ENCODE data around the gene NEDD4L.
"Not testable (repeated sequence)": the region's sequence is repeated elsewhere in the genome, so short reads cannot be mapped to it uniquely, and the experiment has no call there.

The NEDD4L gene

DNA sequence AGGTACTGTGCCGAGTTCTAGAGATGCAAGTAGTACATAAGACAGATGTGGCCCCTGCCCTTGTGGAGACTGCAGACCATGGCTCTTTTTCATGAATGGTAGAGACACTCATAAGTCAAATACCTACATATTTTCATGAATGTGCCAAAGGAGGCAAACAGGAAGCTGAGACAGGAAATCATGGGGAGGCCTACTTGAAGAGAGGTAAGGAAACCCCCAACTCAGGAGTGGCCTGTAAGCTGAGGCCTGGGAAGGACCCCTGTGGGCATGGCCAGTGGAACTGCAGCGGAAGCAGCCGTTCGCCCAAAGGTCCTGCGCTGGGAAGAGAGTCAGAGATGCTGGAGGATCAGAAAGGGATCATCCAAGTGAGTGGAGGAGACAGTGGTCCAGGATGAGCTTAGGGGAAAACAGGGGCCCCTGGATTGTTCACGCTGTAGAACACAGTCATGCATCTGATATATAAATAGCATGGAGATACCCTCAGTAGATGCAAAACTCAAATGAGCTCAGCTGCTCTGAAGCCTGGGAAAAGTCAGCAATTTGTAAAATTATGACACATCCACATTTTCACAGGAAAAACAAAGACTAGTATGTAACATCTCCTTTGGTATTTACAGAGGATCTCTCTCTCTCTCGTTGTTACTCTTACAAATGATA lies 228.9 kb downstream of the NEDD4L start:
- no peak overlapping the region for H3K27ac ChIP-seq (ENCODE audit: low read depth, low read length)
- H3K79me2 ChIP-seq (ENCODE audit: control insufficient read depth, insufficient read depth, low read length, unreplicated experiment) = no peaks in the 10 kb centered on the region
- no peak overlapping the region for H2AFZ ChIP-seq (ENCODE audit: low read length, unreplicated experiment)
- no peaks in the 10 kb centered on the region for H3K36me3 ChIP-seq (ENCODE audit: insufficient read depth, low read length)
- H3K27me3 ChIP-seq (ENCODE audit: insufficient read depth, low read length) = no peaks in the 10 kb centered on the region
- peaks cover 12% of the 10 kb centered on the region for H3K4me1 ChIP-seq (ENCODE audit: control insufficient read depth, insufficient read depth, low read length, unreplicated experiment)
- no peak overlapping the region for H3K4me3 ChIP-seq (ENCODE audit: low read depth, low read length)

DNA sequence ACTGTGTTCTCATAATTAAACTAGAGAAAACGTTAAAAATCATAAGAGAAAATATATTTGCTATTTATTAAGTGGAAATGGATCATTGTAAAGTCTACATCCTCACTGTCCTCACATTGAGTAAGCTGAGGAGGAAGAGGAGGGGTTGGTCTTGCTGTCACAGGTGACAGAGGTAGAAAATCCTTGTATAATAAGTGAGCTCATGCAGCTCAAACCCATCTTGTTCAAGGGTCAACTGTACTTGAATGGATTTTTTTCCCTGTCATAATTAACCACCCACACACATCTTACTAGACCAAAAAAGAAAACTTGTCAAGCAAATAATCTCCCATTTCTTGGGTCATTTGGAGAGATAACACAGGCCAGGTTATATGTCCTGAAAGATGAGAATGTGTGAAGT lies 231.2 kb downstream of the NEDD4L start:
- Histone ChIP-seq H2AFZ (ENCODE audit: low read length, unreplicated experiment) (no peak overlapping the region), H3K36me3 (ENCODE audit: insufficient read depth, low read length) (no peaks in the 10 kb centered on the region), H3K79me2 (ENCODE audit: control insufficient read depth, insufficient read depth, low read length, unreplicated experiment) (no peaks in the 10 kb centered on the region), H3K4me3 (ENCODE audit: low read depth, low read length) (no peak overlapping the region), H3K27me3 (ENCODE audit: insufficient read depth, low read length) (no peaks in the 10 kb centered on the region), H3K27ac (ENCODE audit: low read depth, low read length) (no peak overlapping the region), H3K4me1 (ENCODE audit: control insufficient read depth, insufficient read depth, low read length, unreplicated experiment) (no peaks in the 10 kb centered on the region)

DNA sequence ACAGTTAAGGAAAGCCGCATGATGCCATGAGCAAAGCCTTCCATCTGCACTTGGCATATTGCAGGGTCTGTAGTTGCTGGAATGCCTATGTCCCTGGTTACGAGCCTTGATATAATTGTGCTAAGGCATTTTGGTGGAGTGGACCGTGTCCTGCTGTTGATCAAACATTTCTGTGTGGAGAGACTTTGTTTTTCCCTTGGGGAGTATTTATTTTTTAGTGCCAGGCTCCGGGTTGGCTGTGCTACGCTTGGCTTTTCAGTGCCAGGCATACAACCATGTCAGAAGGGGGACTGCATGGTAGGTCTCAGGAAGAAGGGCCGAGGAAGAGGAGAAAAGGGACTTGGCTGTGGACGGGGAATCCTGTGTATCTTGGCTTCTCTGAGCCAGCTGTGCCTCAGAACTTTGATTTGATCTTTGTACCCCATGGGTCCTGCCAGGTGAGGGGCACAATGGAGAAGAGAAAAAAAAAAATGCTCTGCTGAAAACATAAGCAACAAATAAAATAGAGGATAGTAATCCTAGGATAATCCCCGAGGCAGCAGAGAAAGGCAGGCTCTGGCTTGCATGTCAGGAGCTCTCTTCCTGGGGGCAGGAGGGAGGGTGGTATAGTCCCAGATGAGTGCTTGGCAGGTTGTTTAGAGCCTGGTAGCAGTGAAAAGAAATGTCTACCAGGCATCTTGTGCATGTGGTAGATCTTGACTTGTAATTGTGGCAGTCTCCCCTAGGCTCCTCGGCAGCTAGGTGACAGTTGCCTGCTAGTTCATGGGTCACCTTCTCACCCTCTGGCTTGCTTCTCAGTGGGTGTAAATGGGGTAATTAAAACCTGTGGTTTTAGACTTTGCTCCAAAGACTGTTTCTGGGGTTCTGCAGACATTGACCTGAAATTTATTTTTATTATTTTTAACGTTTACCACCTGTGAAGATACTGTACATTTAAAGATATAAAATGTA lies 233.0 kb downstream of the NEDD4L start:
- Histone ChIP-seq H2AFZ (ENCODE audit: low read length, unreplicated experiment) (no peak overlapping the region), H3K36me3 (ENCODE audit: insufficient read depth, low read length) (no peaks in the 10 kb centered on the region), H3K27me3 (ENCODE audit: insufficient read depth, low read length) (no peaks in the 10 kb centered on the region), H3K4me3 (ENCODE audit: low read depth, low read length) (no peak overlapping the region), H3K4me1 (ENCODE audit: control insufficient read depth, insufficient read depth, low read length, unreplicated experiment) (no peaks in the 10 kb centered on the region), H3K79me2 (ENCODE audit: control insufficient read depth, insufficient read depth, low read length, unreplicated experiment) (no peaks in the 10 kb centered on the region), H3K27ac (ENCODE audit: low read depth, low read length) (no peak overlapping the region)

DNA sequence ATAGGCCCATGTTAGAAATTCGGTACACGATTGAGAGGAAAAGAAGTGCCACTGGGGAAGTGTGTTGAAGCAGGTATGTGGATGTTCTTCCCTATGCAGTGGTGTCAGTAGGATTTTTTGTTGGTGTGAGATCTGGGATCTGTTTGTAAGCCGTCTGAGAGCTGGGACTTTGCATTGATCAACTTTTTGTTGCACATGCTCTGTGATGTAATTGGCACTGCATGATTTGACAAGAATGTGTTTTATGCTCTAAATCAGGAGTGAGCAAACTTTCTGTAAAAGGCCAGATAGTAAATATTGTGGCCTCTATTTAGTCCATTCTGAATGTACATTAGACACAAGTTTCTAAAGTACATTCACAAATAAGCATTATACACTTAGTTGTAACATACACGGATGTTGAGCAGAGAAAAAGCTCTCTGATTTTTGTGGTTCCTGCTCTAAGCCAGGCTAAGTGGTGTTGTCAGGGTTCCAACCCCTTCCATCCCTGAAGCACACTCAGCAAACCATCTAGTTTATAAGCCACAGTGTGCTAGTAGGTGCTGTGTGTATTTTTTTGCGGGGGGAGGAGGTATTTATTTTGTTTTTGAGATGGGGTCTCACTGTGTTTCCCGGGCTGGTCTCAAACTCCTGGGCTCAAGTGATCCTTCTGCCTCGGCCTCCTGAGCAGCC lies 235.6 kb downstream of the NEDD4L start:
- Histone ChIP-seq H3K27me3 (ENCODE audit: insufficient read depth, low read length) (no peaks in the 10 kb centered on the region), H3K79me2 (ENCODE audit: control insufficient read depth, insufficient read depth, low read length, unreplicated experiment) (no peaks in the 10 kb centered on the region), H3K4me3 (ENCODE audit: low read depth, low read length) (no peak overlapping the region), H2AFZ (ENCODE audit: low read length, unreplicated experiment) (no peak overlapping the region), H3K27ac (ENCODE audit: low read depth, low read length) (no peak overlapping the region), H3K4me1 (ENCODE audit: control insufficient read depth, insufficient read depth, low read length, unreplicated experiment) (no peaks in the 10 kb centered on the region), H3K36me3 (ENCODE audit: insufficient read depth, low read length) (no peaks in the 10 kb centered on the region)

DNA sequence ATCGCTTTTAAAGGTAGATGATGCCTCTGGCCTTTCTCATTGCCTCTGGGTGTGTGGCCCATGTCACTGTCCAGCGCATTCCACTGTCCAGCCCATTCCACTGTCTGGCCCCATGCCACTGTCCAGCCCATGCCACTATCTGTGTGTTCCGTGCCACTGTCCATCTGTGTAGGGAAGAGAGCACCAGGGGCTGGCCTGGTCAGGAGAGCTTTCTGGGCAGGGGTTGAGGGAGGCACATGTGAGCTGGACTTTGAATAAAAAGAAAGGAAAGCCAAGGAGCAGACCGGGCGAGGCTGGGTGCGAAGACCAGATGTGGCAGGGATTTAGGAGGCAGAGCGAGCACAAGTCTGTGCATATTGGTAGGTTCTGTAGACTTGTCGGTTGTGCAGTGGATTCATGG lies 236.2 kb downstream of the NEDD4L start:
- Histone ChIP-seq H3K27ac (ENCODE audit: low read depth, low read length) (no peak overlapping the region), H3K79me2 (ENCODE audit: control insufficient read depth, insufficient read depth, low read length, unreplicated experiment) (no peaks in the 10 kb centered on the region), H3K4me1 (ENCODE audit: control insufficient read depth, insufficient read depth, low read length, unreplicated experiment) (no peaks in the 10 kb centered on the region), H3K36me3 (ENCODE audit: insufficient read depth, low read length) (no peaks in the 10 kb centered on the region), H3K4me3 (ENCODE audit: low read depth, low read length) (no peak overlapping the region), H3K27me3 (ENCODE audit: insufficient read depth, low read length) (no peaks in the 10 kb centered on the region), H2AFZ (ENCODE audit: low read length, unreplicated experiment) (no peak overlapping the region)

DNA sequence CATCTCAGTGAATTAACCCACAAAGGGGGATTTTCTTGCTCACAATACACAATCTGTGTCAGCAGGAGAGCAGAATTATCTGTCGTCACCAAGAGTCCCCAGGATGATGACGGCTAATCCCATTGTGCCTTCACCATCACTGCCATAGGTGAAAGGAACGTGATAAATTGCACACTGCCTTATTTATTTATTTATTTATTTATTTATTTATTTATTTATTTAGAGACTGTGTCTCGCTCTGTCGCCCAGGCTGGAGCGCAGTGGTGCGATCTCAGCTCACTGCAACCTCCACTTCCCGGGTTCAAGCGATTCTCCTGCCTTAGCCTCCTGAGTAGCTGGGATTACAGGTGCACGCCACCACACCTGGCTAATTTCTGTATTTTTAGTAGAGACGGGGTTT lies 238.8 kb downstream of the NEDD4L start:
- not testable (repeated sequence) for H2AFZ ChIP-seq (ENCODE audit: low read length, unreplicated experiment); H3K4me1 ChIP-seq (ENCODE audit: control insufficient read depth, insufficient read depth, low read length, unreplicated experiment); H3K27ac ChIP-seq (ENCODE audit: low read depth, low read length); H3K27me3 ChIP-seq (ENCODE audit: insufficient read depth, low read length); H3K79me2 ChIP-seq (ENCODE audit: control insufficient read depth, insufficient read depth, low read length, unreplicated experiment); H3K36me3 ChIP-seq (ENCODE audit: insufficient read depth, low read length); H3K4me3 ChIP-seq (ENCODE audit: low read depth, low read length)

DNA sequence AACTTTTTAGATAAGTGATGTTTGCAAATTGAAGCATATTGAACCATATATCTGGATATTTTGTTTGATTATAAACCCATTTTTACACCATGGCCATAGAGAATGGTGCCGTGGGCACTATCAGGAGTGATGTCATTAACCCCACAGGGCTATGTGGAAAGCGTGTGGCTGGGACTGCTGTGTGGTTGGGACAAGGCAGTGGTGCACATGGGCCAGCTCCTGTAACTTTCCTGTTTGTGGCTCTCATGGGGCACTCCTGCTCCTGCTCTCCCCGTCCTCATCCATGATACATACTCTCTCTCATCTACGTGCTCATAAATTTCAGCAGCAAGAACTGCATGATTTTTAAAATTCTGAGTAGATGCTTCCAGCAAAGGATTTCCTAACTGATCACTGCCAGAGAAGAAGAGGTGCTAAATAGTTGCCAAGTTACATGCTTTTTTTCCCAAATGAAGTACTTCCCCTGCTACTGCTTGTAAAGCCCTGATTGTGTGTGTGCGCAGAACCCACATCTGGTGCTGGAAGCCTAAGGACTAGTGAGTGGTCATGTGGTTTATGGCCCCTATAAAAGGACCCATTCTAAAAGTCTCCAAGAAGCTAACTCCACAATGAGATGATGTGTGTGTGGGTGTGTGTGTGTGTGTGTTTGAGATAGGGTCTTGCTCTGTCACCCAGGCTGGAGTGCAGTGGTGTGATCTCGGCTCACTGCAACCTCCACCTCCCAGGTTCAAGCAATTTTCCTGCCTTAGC lies 240.8 kb downstream of the NEDD4L start:
- Histone ChIP-seq H3K27ac (ENCODE audit: low read depth, low read length) (no peak overlapping the region), H3K36me3 (ENCODE audit: insufficient read depth, low read length) (no peaks in the 10 kb centered on the region), H2AFZ (ENCODE audit: low read length, unreplicated experiment) (no peak overlapping the region), H3K4me1 (ENCODE audit: control insufficient read depth, insufficient read depth, low read length, unreplicated experiment) (peaks cover 29% of the 10 kb centered on the region), H3K4me3 (ENCODE audit: low read depth, low read length) (no peak overlapping the region), H3K27me3 (ENCODE audit: insufficient read depth, low read length) (no peaks in the 10 kb centered on the region), H3K79me2 (ENCODE audit: control insufficient read depth, insufficient read depth, low read length, unreplicated experiment) (no peaks in the 10 kb centered on the region)

DNA sequence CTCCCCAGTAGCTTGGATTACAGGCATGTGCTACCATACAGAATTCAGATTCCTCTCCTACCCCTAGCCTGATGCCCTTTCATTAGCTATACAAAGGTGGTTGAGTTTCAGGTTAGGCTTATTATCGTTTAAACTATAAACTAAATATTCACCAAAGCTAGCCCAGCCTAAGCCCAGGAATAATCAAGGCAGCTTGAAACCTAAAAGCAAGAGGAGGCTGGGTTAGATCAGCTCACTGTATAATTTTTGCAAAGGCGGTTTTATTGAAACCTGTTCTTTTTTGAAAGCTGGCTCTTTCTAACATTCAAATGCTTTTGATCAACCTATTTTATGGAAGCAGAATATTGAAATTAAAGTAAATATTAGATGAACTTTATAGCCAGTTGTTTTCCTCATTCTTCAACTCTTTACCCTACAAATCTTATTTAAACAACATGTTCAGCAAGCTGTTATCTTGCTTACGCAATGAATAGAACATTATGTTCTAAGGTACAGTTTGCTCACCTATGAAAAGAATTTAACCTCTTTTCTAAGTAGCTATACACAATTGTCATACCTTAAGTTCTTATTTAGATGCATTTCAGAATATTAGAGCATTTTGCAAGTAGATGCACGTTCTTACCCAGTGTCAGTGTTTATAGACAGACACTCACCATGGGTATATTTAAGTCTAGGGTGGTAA lies 241.6 kb downstream of the NEDD4L start:
- peaks cover 37% of the 10 kb centered on the region for H3K4me1 ChIP-seq (ENCODE audit: control insufficient read depth, insufficient read depth, low read length, unreplicated experiment)
- no peak overlapping the region for H2AFZ ChIP-seq (ENCODE audit: low read length, unreplicated experiment)
- H3K36me3 ChIP-seq (ENCODE audit: insufficient read depth, low read length) = no peaks in the 10 kb centered on the region
- H3K27me3 ChIP-seq (ENCODE audit: insufficient read depth, low read length) = no peaks in the 10 kb centered on the region
- H3K79me2 ChIP-seq (ENCODE audit: control insufficient read depth, insufficient read depth, low read length, unreplicated experiment) = no peaks in the 10 kb centered on the region
- no peak overlapping the region for H3K27ac ChIP-seq (ENCODE audit: low read depth, low read length)
- no peak overlapping the region for H3K4me3 ChIP-seq (ENCODE audit: low read depth, low read length)

DNA sequence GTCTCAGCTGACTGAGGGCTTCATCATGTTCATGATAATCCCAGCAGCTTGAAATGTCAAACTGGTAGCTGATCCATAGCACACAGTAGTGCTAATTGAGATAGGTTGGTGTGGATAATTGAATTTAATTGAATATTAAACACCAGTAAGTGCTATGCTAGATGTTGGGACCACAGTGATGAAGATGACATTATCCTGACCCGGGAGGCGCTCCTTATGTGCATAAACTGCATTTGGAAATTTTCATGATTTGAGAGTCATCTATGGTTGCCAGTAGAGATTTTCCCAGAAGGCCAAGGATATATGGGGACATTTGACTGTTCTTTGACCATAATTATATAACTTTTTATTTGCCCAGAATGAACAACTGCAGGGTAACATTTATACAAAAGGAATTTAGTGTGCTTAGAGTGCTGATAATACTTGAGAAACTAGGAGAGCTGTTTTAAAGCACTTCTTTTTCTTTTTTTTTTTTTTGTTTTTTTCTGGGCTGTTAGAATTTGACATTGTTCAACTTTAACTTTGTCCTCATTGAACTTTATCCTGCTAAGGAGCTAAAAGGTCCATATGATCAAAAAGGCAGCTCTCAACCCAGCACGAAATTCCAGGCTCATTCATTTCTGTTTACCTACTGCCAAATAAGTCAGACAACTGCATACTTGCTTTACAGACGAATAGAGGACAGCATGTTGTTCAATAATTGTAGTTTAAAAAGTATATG lies 242.8 kb downstream of the NEDD4L start:
- Histone ChIP-seq H3K27ac (ENCODE audit: low read depth, low read length) (no peak overlapping the region), H3K79me2 (ENCODE audit: control insufficient read depth, insufficient read depth, low read length, unreplicated experiment) (no peaks in the 10 kb centered on the region), H3K4me3 (ENCODE audit: low read depth, low read length) (no peak overlapping the region), H3K4me1 (ENCODE audit: control insufficient read depth, insufficient read depth, low read length, unreplicated experiment) (peaks cover 42% of the 10 kb centered on the region), H2AFZ (ENCODE audit: low read length, unreplicated experiment) (no peak overlapping the region), H3K36me3 (ENCODE audit: insufficient read depth, low read length) (no peaks in the 10 kb centered on the region), H3K27me3 (ENCODE audit: insufficient read depth, low read length) (no peaks in the 10 kb centered on the region)
